GM21360 (cell line): ENCODE results near the gene TBCE.
A peak's percentile ranks its signal among the peaks of the same experiment; 100 is the strongest.

Experiments used
- ATAC-seq: cut with Tn5 transposase; IDR thresholded peaks from one replicate; pipeline ENCODE4 v1.9.1; 2021; ENCODE audit warnings: mild to moderate bottlenecking, moderate library complexity; ENCODE audit not compliant: unreplicated experiment

Gene TBCE

GRCh38 chr1:235367000-235367908, at the start of gene TBCE:
Gene TBCE (plus strand): TSS chr1:235367427. CDS start chr1:235380050, 12,623 bp downstream.
- ATAC-seq, result peak; percentile 99

- ATAC-seq, result no peak
These were observed 48.0 kb upstream of the TBCE start for GRCh38 chr1:235319255-235319654.

- ATAC-seq, result no peak
These were observed 46.6 kb upstream of the TBCE start for GRCh38 chr1:235320521-235321179.

- ATAC-seq, result no peak
These were observed 42.9 kb upstream of the TBCE start for GRCh38 chr1:235324296-235324695.

GRCh38 chr1:235325139-235325538, 42.1 kb upstream of the TBCE start:
- ATAC-seq, result no peak

GRCh38 chr1:235325854-235326253, 41.4 kb upstream of the TBCE start:
- ATAC-seq, result no peak

- no peak for ATAC-seq
These were observed 40.3 kb upstream of the TBCE start for GRCh38 chr1:235326719-235327558.

GRCh38 chr1:235327559-235328270, 39.5 kb upstream of the TBCE start, which contains the start of gene ARID4B:
Gene ARID4B (minus strand): TSS chr1:235328179. CDS start chr1:235326919, 1,260 bp downstream.
- peak; percentile 9 for ATAC-seq

GRCh38 chr1:235328271-235329138, 38.7 kb upstream of the TBCE start, which contains the start of gene GGPS1:
Gene GGPS1 (plus strand): TSS chr1:235328570. CDS start chr1:235335265, 6,695 bp downstream.
- peak; percentile 56 for ATAC-seq

- ATAC-seq, result peak; percentile 34
These were observed 37.9 kb upstream of the TBCE start for GRCh38 chr1:235329139-235329902.

GRCh38 chr1:235330918-235331285, 36.3 kb upstream of the TBCE start:
- ATAC-seq, result no peak

GRCh38 chr1:235331401-235331800, 35.8 kb upstream of the TBCE start:
- no peak for ATAC-seq

GRCh38 chr1:235336903-235337302, 30.3 kb upstream of the TBCE start:
- ATAC-seq, result no peak

- no peak for ATAC-seq
These were observed 27.5 kb upstream of the TBCE start for GRCh38 chr1:235339746-235340145.

GRCh38 chr1:235341334-235341733, 25.9 kb upstream of the TBCE start:
- ATAC-seq, result no peak

- ATAC-seq, result no peak
These were observed 25.2 kb upstream of the TBCE start for GRCh38 chr1:235342039-235342438.

GRCh38 chr1:235342471-235342870, 24.8 kb upstream of the TBCE start:
- no peak for ATAC-seq

- no peak for ATAC-seq
These were observed 23.5 kb upstream of the TBCE start for GRCh38 chr1:235343726-235344125.

- ATAC-seq, result no peak
These were observed 15.8 kb upstream of the TBCE start for GRCh38 chr1:235351441-235351840.
